H1 (cell line): ENCODE measurements around the gene ATE1. TPM values are rescaled to one million over a fixed set of nuclear protein-coding genes. Genes with fewer than 3 reads are reported as not detected.

Experiments used
- CTCF ChIA-PET: fragments of 300-600 bp; sonication (Branson Sonifier 250); formaldehyde crosslinking; loops from one replicate; lab custom pipeline; 2021; ENCODE audit not compliant: partially characterized antibody; lab: Charles Lee
- POLR2A ChIA-PET: fragments of 300-600 bp; sonication (Branson Sonifier 250); formaldehyde crosslinking; loops from one replicate; lab custom pipeline; 2021; ENCODE audit warnings: inconsistent platforms; ENCODE audit not compliant: partially characterized antibody; lab: Charles Lee
- DNase-seq, 2 experiments: peaks; one replicate each; pipeline versions ENCODE4 v3.0.0 to v3.0.0-alpha.2; 2010 to 2022; ENCODE audit warnings: low spot score in 2 of 2, low read depth in 1 of 2, mixed read lengths in 1 of 2
- FAIRE-seq: peaks from 2 replicates; lab custom pipeline; 2011; peaks lifted over from hg19 to GRCh38; lab: Jason Lieb, UNC
- H2AFZ ChIP-seq: 2 replicates; pipeline ENCODE4 v1.8.1; 2012; ENCODE audit warnings: low read length, inconsistent platforms
- H2AK5ac ChIP-seq: 2 replicates; pipeline ENCODE4 v1.6.1; 2013; ENCODE audit warnings: low read depth, low read length
- H2BK120ac ChIP-seq: replicated peaks from 2 replicates; pipeline ENCODE3; 2013; ENCODE audit warnings: low read depth, low read length, inconsistent platforms
- H2BK12ac ChIP-seq: 2 replicates; pipeline ENCODE4 v1.6.1; 2013; ENCODE audit warnings: low read depth, low read length
- H2BK15ac ChIP-seq: 2 replicates; pipeline ENCODE4 v1.6.1; 2013; ENCODE audit warnings: low read length
- H2BK20ac ChIP-seq: 2 replicates; pipeline ENCODE4 v1.6.1; 2013; ENCODE audit warnings: low read length
- H2BK5ac ChIP-seq: 2 replicates; pipeline ENCODE4 v1.6.1; 2013; ENCODE audit warnings: low read depth, low read length
- H3K14ac ChIP-seq: 2 replicates; pipeline ENCODE4 v1.6.1; 2013; ENCODE audit warnings: inconsistent platforms; ENCODE audit not compliant: insufficient read length
- H3K18ac ChIP-seq: 2 replicates; pipeline ENCODE4 v1.6.1; 2013; ENCODE audit warnings: low read length; ENCODE audit errors: extremely low read depth
- H3K23ac ChIP-seq: 2 replicates; pipeline ENCODE4 v1.6.1; 2013; ENCODE audit warnings: inconsistent platforms; ENCODE audit not compliant: insufficient read length
- H3K23me2 ChIP-seq: 2 replicates; pipeline ENCODE4 v1.6.1; 2013; ENCODE audit warnings: low read depth, low read length
- H3K27ac ChIP-seq: 2 replicates; pipeline ENCODE4 v1.6.1; 2011; ENCODE audit warnings: low read depth, low read length, inconsistent platforms
- H3K27me3 ChIP-seq, 4 experiments: replicated peaks in 1 of 4; 1 replicate in 1 of 4; 2 replicates in 3 of 4; pipeline versions ENCODE4 v1.6.1 to v1.8.1; 2011 to 2013; ENCODE audit warnings: low read length in 3 of 4, mild to moderate bottlenecking in 3 of 4, inconsistent platforms in 2 of 4, mixed read lengths in 2 of 4, moderate library complexity in 1 of 4; ENCODE audit not compliant: control insufficient read depth in 3 of 4, insufficient read depth in 3 of 4; ENCODE audit errors: extremely low read depth in 1 of 4
- H3K36me3 ChIP-seq, 4 experiments: 2 replicates each; pipeline versions ENCODE4 v1.6.1 to v1.8.1; 2011 to 2013; ENCODE audit warnings: mild to moderate bottlenecking in 4 of 4, low read length in 3 of 4, moderate library complexity in 2 of 4, control low read depth in 1 of 4, inconsistent platforms in 1 of 4; ENCODE audit not compliant: insufficient read depth in 4 of 4, control insufficient read depth in 2 of 4
- H3K4ac ChIP-seq: replicated peaks from 2 replicates; pipeline ENCODE3; 2013; ENCODE audit warnings: low read length, low read depth, mixed read lengths, inconsistent platforms; ENCODE audit not compliant: insufficient read length
- H3K4me1 ChIP-seq, 4 experiments: replicated peaks in 1 of 4; 1 replicate in 1 of 4; 2 replicates in 3 of 4; pipeline versions ENCODE4 v1.6.1 to v1.8.1; 2011 to 2013; ENCODE audit warnings: low read length in 3 of 4, inconsistent platforms in 2 of 4, mixed read lengths in 1 of 4; ENCODE audit not compliant: insufficient read depth in 4 of 4, control insufficient read depth in 3 of 4
- H3K4me2 ChIP-seq, 2 experiments: 2 replicates each; pipeline versions ENCODE4 v1.6.1 to v1.8.1; 2011 to 2013; ENCODE audit warnings: low read depth in 2 of 2, low read length in 2 of 2, control low read depth in 1 of 2, inconsistent platforms in 1 of 2, mild to moderate bottlenecking in 1 of 2; ENCODE audit not compliant: insufficient read depth in 1 of 2
- H3K4me3 ChIP-seq, 4 experiments: fragments of 200-600, 300-600 bp in 1 of 4; sonication (generic), shearing (Covaris generic), sonication (Bioruptor Twin) in 1 of 4; 2 replicates each; pipeline versions ENCODE4 v1.5.1 to v1.8.1; 2011 to 2016; ENCODE audit warnings: low read length in 4 of 4, low read depth in 3 of 4, control low read depth in 2 of 4, inconsistent platforms in 2 of 4, mild to moderate bottlenecking in 2 of 4, mixed read lengths in 1 of 4, moderate library complexity in 1 of 4; ENCODE audit not compliant: insufficient read depth in 2 of 4; ENCODE audit errors: extremely low read depth in 1 of 4
- H3K56ac ChIP-seq: replicated peaks from 2 replicates; pipeline ENCODE3; 2013; ENCODE audit warnings: low read depth, mild to moderate bottlenecking, mixed read lengths, low read length, inconsistent platforms; ENCODE audit not compliant: insufficient read length
- H3K79me1 ChIP-seq: 2 replicates; pipeline ENCODE4 v1.6.1; 2013; ENCODE audit warnings: low read depth, low read length, control low read depth
- H3K79me2 ChIP-seq, 2 experiments: 2 replicates each; pipeline versions ENCODE4 v1.6.1 to v1.8.1; 2012 to 2013; ENCODE audit warnings: low read length in 2 of 2, mild to moderate bottlenecking in 2 of 2, inconsistent platforms in 1 of 2; ENCODE audit not compliant: insufficient read depth in 2 of 2, control insufficient read depth in 1 of 2
- H3K9ac ChIP-seq, 4 experiments: replicated peaks in 1 of 4; 1 replicate in 1 of 4; 2 replicates in 3 of 4; pipeline versions ENCODE4 v1.6.1 to v1.8.1; 2011 to 2013; ENCODE audit warnings: low read depth in 3 of 4, low read length in 3 of 4, control low read depth in 2 of 4, mild to moderate bottlenecking in 2 of 4, moderate library complexity in 2 of 4, inconsistent platforms in 1 of 4; ENCODE audit errors: extremely low read depth in 1 of 4
- H3K9me3 ChIP-seq, 2 experiments: 2 replicates each; pipeline versions ENCODE4 v1.6.1 to v1.8.1; 2012 to 2013; ENCODE audit warnings: mild to moderate bottlenecking in 2 of 2, moderate library complexity in 2 of 2, control low read depth in 1 of 2, inconsistent platforms in 1 of 2, low read depth in 1 of 2, low read length in 1 of 2, mixed read lengths in 1 of 2; ENCODE audit not compliant: insufficient read depth in 2 of 2
- H4K20me1 ChIP-seq, 2 experiments: replicated peaks in 1 of 2; 2 replicates each; pipeline versions ENCODE3 to v1.8.1; 2011 to 2013; ENCODE audit warnings: inconsistent platforms in 2 of 2, low read length in 2 of 2, mild to moderate bottlenecking in 1 of 2; ENCODE audit not compliant: insufficient read depth in 2 of 2, control insufficient read depth in 1 of 2
- H4K5ac ChIP-seq: 2 replicates; pipeline ENCODE4 v1.6.1; 2013; ENCODE audit warnings: low read length, low read depth, mixed read lengths, inconsistent platforms; ENCODE audit not compliant: insufficient read length
- H4K8ac ChIP-seq: 2 replicates; pipeline ENCODE4 v1.8.0; 2013; ENCODE audit warnings: mild to moderate bottlenecking, moderate library complexity, low read length, inconsistent platforms; ENCODE audit not compliant: insufficient read depth; ENCODE audit errors: extremely low read depth
- H4K91ac ChIP-seq: replicated peaks from 2 replicates; pipeline ENCODE3; 2013; ENCODE audit warnings: low read length, mixed read lengths, inconsistent platforms; ENCODE audit not compliant: insufficient read length
- KDM4A ChIP-seq: IDR thresholded peaks from one replicate; pipeline ENCODE4 v1.7.1; 2012; ENCODE audit warnings: low read depth, mild to moderate bottlenecking, moderate library complexity, low read length, inconsistent platforms; ENCODE audit not compliant: severe bottlenecking
- KDM5A ChIP-seq: fragments of 200-600 bp; IDR thresholded peaks from 2 replicates; pipeline ENCODE4 v1.7.1; 2012; ENCODE audit warnings: mild to moderate bottlenecking, low read length, inconsistent platforms, mixed read lengths
- WGBS, 2 experiments: shearing (Covaris generic) in 1 of 2; methylation state at CpG; one replicate each; pipeline versions ENCODE4 v1.1.6 to v1.1.7; 2013 to 2015; ENCODE audit warnings: low lambda C conversion rate in 2 of 2, mixed read lengths in 2 of 2, inconsistent platforms in 1 of 2, low coverage in 1 of 2, missing lambda C conversion rate in 1 of 2; ENCODE audit not compliant: insufficient replicate concordance in 2 of 2, insufficient coverage in 1 of 2, insufficient read length in 1 of 2; ENCODE audit errors: extremely low coverage in 1 of 2, missing lambda C conversion rate in 1 of 2; 5-methylcytosine and 5-hydroxymethylcytosine counted together
- polyA plus RNA-seq, 7 experiments: library from polyadenylated mRNA; depleted of rRNA in 3 of 7; stranded (reverse) in 5 of 7; unstranded in 2 of 7; fragments of >200 nt in 5 of 7; fragments of 200-250 nt in 2 of 7; gene quantifications; 1 replicate in 5 of 7; 2 replicates in 1 of 7; 4 replicates in 1 of 7; pipeline versions ENCODE4 v1.2.1 to v1.2.3, GENCODE V29; 2011 to 2013; ENCODE audit warnings: missing spikeins in 2 of 7, mixed read lengths in 2 of 7
- total RNA-seq: library from RNA; stranded (reverse); fragmentation: NEBNext Ultra II Directional; extraction: Animal tissue kit (Norgen Biotek cat#: 25700); gene quantifications from 2 replicates; pipeline ENCODE4 v1.2.1, GENCODE V29; 2021

ATE1 gene
- total and polyA plus RNA-seq, 2 of the 8 experiments (the other 6 are each of a cell fraction or from before 2014, with no cell fraction given) = 8.8 to 26.9 TPM

- no peak overlapping the region for H3K18ac ChIP-seq
- H2AK5ac ChIP-seq = no peak overlapping the region
- ChIA-PET POLR2A (no interaction called here), CTCF (interaction anchor here (1.1 to 1.7 kb wide), 2 partner anchors 9 to 67 kb away, joined by 4 read pairs; no protein-coding TSS in a partner anchor)
- H3K56ac ChIP-seq = no peak overlapping the region
- H3K27ac ChIP-seq = no peak overlapping the region
- H3K79me2 ChIP-seq = no peaks in the 10 kb centered on the region
- no peak overlapping the region for H4K5ac ChIP-seq
- no peak overlapping the region for H3K4me2 ChIP-seq
- H2BK20ac ChIP-seq = no peak overlapping the region
- no peaks in the 10 kb centered on the region for H3K23me2 ChIP-seq
- no peaks in the 10 kb centered on the region for H3K79me1 ChIP-seq
- H3K4ac ChIP-seq = no peak overlapping the region
- H2BK120ac ChIP-seq = no peak overlapping the region
- no peak overlapping the region for H4K8ac ChIP-seq
- no peaks in the 10 kb centered on the region for H3K9me3 ChIP-seq
- no peak overlapping the region for H2AFZ ChIP-seq
- no peak for DNase-seq
- no peak overlapping the region for H2BK5ac ChIP-seq
- TF ChIP-seq KDM5A (no peak), KDM4A (no peak)
- TF ChIP-seq, all 59 proteins: peak for 0
- WGBS, 2 experiments = 84% methylated on average over 2 of the region's 2 CpGs; no CpG with 5 or more reads in 1 of the 2 experiments
- H4K20me1 ChIP-seq = no peaks in the 10 kb centered on the region
- no peak overlapping the region for H3K4me3 ChIP-seq
- H3K9ac ChIP-seq = no peak overlapping the region
- no peaks in the 10 kb centered on the region for H3K27me3 ChIP-seq
- no peak overlapping the region for H4K91ac ChIP-seq
- H3K4me1 ChIP-seq = no peaks in the 10 kb centered on the region; a peak in 1 of 7 replicates
- H2BK15ac ChIP-seq = no peak overlapping the region
- H3K23ac ChIP-seq = no peak overlapping the region
- H2BK12ac ChIP-seq = no peak overlapping the region
- no peak overlapping the region for H3K14ac ChIP-seq
- H3K36me3 ChIP-seq = no peaks in the 10 kb centered on the region; a peak in 2 of 8 replicates
- no peak for FAIRE-seq
Measured at GRCh38 chr10:121819049-121819448, 108.8 kb downstream of the ATE1 start.
